Esophagus squamous epithelium (tissue), 5 donors: ENCODE data around the gene TTC23L. TPM values are rescaled to one million over a fixed set of nuclear protein-coding genes. Genes with fewer than 3 reads are reported as not detected.

Experiments used
- DNase-seq: peaks from one replicate; lab custom pipeline; 2025; lab: John Stamatoyannopoulos, UW
- H3K27ac ChIP-seq, 4 donors: fragments of 200-600 bp; sonication (generic); one replicate each; pipeline ENCODE4 v1.5.1; 2016 to 2019; ENCODE audit warnings: mild to moderate bottlenecking in 1 of 4
- H3K27me3 ChIP-seq, 4 donors: fragments of 200-600 bp; sonication (generic); 1 replicate in 3 of 4; 2 replicates in 1 of 4; pipeline versions ENCODE4 v1.5.1 to v1.6.0; 2017 to 2021; ENCODE audit warnings: antibody characterized with exemption in 1 of 4
- H3K36me3 ChIP-seq, 3 donors: fragments of 200-600 bp; sonication (generic); one replicate each; pipeline ENCODE4 v1.5.1; 2016 to 2019
- H3K4me1 ChIP-seq, 3 donors: fragments of 200-600 bp; sonication (generic); one replicate each; pipeline ENCODE4 v1.5.1; 2017 to 2019
- H3K4me3 ChIP-seq, 4 donors: fragments of 200-600 bp; sonication (generic); 1 replicate in 3 of 4; 2 replicates in 1 of 4; pipeline ENCODE4 v1.5.1; 2016 to 2019; ENCODE audit warnings: mild to moderate bottlenecking in 2 of 4, moderate library complexity in 1 of 4
- H3K9me3 ChIP-seq, 3 donors: fragments of 200-600 bp; sonication (generic); one replicate each; pipeline ENCODE4 v1.5.1; 2016 to 2019
- CTCF ChIP-seq, 6 experiments: fragments of 450-650 bp in 4 of 6; fragments of 200-600 bp in 2 of 6; sonication (generic) in 2 of 6; IDR thresholded peaks; one replicate each; pipeline ENCODE4 v1.5.1; 2016 to 2019; ENCODE audit warnings: antibody characterized with exemption in 6 of 6, mild to moderate bottlenecking in 4 of 6, moderate library complexity in 4 of 6
- POLR2A ChIP-seq, 4 donors: fragments of 450-650 bp; IDR thresholded peaks; one replicate each; pipeline ENCODE4 v1.6.1; 2017; ENCODE audit warnings: antibody characterized with exemption in 4 of 4, mild to moderate bottlenecking in 4 of 4, moderate library complexity in 3 of 4
- WGBS, 2 donors: methylation state at CpG; one replicate each; pipeline ENCODE4 v1.1.5; 2018; 5-methylcytosine and 5-hydroxymethylcytosine counted together
- intact Hi-C: fragments of 100-400 bp; cut with DNase I; formaldehyde crosslinking; loops from one replicate; pipeline ENCODE4 v1.15.0; 2022
- total RNA-seq, 4 donors: library from RNA; depleted of rRNA; stranded (reverse); fragments of >200 nt; gene quantifications; one replicate each; pipeline ENCODE4 v1.1.0, GENCODE V29; 2016
- donor health status: DM: yes; HTN: yes; CAD: no.

Gene TTC23L
- total RNA-seq, 4 donors from 2014 or later = 0.09 to 0.19 TPM; not detected in 2

DNA sequence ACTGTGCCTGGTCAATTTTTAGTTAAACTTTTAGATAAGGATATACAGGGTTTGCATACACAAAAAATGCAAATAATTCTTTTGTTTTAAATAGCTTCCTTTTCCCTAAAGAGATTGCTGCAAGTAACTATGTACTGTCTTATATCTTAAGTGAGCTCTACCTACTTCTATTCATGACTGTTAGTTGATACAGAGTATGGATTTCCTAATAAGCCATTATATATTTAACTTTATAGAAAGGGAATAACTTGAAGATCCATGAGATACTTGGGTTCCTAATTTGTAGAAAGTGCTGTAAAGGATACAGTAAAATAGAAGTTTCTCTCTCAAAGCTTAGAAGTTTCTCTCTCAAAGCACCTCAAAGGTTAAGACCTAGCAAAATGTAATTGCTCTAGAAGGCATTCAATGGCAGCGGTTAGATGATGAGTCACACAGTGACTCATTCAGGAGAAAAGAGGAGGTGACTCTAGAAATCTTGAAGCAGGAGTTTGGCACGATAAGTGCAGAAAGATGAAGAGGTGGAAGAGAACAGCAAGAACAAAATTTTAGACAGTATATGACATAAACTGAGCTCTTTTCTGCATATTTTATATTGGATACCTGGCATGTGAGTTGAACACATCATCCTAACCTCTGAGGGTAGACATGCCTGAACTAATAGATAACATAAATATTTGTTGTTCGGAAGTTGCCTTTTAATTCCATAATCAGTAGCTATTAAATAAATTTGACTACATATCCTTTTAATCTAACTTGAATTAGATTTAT is 84.9 kb downstream of the TTC23L start:
- 13 to 19% methylated on average over 3 of the region's 3 CpGs for WGBS, 2 donors
- H3K36me3 ChIP-seq = peaks cover 0 to 82% (median 13%) of the 10 kb centered on the region in 3 donors
- H3K9me3 ChIP-seq = no peaks in the 10 kb centered on the region
- H3K27ac ChIP-seq = peak overlapping the region in 2 of 4 donors; percentile 49 to 56
- intact Hi-C loops = no loop called here
- H3K27me3 ChIP-seq = no peaks in the 10 kb centered on the region
- H3K4me3 ChIP-seq = no peak overlapping the region
- H3K4me1 ChIP-seq = peaks cover 0 to 34% (median 16%) of the 10 kb centered on the region in 3 donors
- DNase-seq = no peak
- TF ChIP-seq POLR2A (IDR thresholded peaks at IDR 0.05) (no peak), CTCF (IDR thresholded peaks at IDR 0.05) (no peak)

DNA sequence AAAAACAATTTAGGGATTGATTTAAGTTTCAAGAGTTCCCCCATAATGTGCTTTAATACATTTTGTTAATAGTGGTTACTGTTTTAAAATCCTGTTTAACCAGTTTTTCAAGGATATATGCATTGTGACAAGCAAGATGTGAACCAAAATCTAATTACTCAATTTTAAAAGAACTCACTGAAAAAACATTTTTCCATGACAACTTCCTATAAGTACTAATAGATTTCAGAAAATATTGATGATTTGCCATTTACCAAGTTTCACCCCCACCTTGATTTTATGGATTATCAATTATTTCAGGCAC is 85.5 kb downstream of the TTC23L start:
- Histone ChIP-seq H3K27ac (peak overlapping the region in 2 of 4 donors; percentile 49 to 56), H3K4me3 (no peak overlapping the region), H3K27me3 (no peaks in the 10 kb centered on the region), H3K9me3 (no peaks in the 10 kb centered on the region), H3K36me3 (peaks cover 0 to 78% (median 13%) of the 10 kb centered on the region in 3 donors), H3K4me1 (peaks cover 0 to 36% (median 17%) of the 10 kb centered on the region in 3 donors)
- no peak for DNase-seq
- TF ChIP-seq POLR2A (IDR thresholded peaks at IDR 0.05) = no peak
- TF ChIP-seq CTCF (IDR thresholded peaks at IDR 0.05) = no peak
- intact Hi-C loops = no loop called here

DNA sequence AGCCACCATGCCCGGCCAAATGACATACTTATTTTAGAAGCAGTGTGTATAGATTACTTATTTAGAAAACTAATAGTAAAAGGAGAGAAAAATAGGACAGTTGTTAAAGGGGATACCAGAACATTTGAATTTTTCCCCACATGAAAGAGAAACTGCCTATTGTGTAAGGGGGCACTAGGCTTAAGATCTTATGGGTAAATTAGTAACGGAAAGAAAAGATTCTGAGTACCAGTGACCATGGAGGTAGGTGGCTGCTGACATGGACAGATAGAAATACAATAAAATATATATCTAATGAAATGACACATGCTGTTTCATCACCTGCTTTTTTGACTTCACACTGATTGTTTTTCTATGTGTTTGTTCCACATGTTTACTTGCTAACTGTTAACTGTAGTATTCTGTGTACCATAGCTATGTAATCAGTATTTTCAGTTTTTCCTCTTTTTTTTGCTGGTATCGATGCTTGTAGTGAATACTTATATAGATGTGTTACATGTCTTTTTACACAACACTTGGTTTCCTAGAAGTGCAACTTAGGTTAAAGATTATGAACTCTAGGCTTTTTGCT is 87.4 kb downstream of the TTC23L start:
- no peaks in the 10 kb centered on the region for H3K9me3 ChIP-seq
- no peak overlapping the region for H3K27ac ChIP-seq
- 90 to 92% methylated on average over 3 of the region's 3 CpGs for WGBS, 2 donors
- no peak for DNase-seq
- TF ChIP-seq CTCF (IDR thresholded peaks at IDR 0.05) = no peak
- TF ChIP-seq POLR2A (IDR thresholded peaks at IDR 0.05) = no peak
- H3K36me3 ChIP-seq = peaks cover 0 to 58% (median 9%) of the 10 kb centered on the region in 3 donors
- H3K4me3 ChIP-seq = no peak overlapping the region
- no peaks in the 10 kb centered on the region for H3K27me3 ChIP-seq
- intact Hi-C loops = no loop called here
- peaks cover 7 to 41% (median 26%) of the 10 kb centered on the region in 3 donors for H3K4me1 ChIP-seq

DNA sequence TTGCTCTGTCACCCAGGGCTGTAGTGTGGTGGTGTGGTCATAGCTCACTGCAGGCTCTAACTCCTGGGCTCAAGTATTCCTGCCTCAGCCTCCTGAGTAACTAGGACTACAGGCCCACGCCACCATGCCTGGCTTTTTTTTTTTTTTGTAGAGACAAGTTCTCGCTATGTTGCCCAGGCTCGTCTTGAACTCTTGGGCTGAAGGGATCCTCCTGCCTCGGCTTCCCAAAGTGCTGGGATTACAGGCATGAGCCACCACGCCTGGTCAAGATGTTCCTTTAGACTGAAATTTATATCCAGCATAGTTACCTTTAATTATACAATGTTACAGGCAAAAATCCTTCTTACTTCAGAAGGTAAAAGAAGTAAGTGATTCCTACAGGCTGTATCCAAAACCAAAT is 88.8 kb downstream of the TTC23L start:
- DNase-seq = no peak
- Histone ChIP-seq H3K9me3 (no peaks in the 10 kb centered on the region), H3K27ac (no peak overlapping the region), H3K4me3 (no peak overlapping the region), H3K27me3 (no peaks in the 10 kb centered on the region), H3K4me1 (peaks cover 11 to 55% (median 31%) of the 10 kb centered on the region in 3 donors), H3K36me3 (peaks cover 0 to 44% (median 8%) of the 10 kb centered on the region in 3 donors)
- TF ChIP-seq POLR2A (IDR thresholded peaks at IDR 0.05) (no peak), CTCF (IDR thresholded peaks at IDR 0.05) (no peak)
- intact Hi-C loops = no loop called here
- 87 to 92% methylated on average over 5 of the region's 5 CpGs for WGBS, 2 donors

DNA sequence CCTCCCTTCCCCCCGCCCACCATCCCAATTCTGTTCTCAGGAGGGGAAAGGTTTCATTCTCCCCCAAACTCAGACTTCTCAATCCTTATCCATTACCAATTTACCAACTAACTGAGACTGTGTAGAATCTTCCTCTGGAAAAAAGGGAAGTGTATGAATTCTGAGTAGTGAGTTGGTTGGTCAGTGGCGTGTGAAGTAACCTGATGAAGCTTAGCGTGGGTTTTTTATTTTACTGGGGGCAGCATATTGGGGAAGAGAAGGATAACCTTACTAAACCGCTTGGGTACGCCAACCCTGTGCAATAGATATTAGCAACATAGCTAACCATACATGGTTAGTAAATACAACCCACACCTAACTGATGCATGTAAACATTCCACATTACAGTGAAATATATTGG is 89.3 kb downstream of the TTC23L start:
- H3K4me1 ChIP-seq = peaks cover 11 to 57% (median 31%) of the 10 kb centered on the region in 3 donors
- WGBS, 2 donors = 90 to 100% methylated on average over 3 to 4 of the region's 5 CpGs

More for the DNA sequence above, 89.3 kb downstream of the TTC23L start:
- H3K9me3 ChIP-seq = no peaks in the 10 kb centered on the region
- intact Hi-C loops = no loop called here
- H3K27ac ChIP-seq = peak overlapping the region in 1 of 4 donors; percentile 63
- TF ChIP-seq CTCF (IDR thresholded peaks at IDR 0.05) (no peak), POLR2A (IDR thresholded peaks at IDR 0.05) (no peak)
- H3K4me3 ChIP-seq = no peak overlapping the region
- H3K27me3 ChIP-seq = no peaks in the 10 kb centered on the region
- H3K36me3 ChIP-seq = peaks cover 0 to 41% (median 3%) of the 10 kb centered on the region in 3 donors
- no peak for DNase-seq
